GM18519 (cell line): ENCODE data around the gene E4F1.
"Not testable (repeated sequence)": the region's sequence is repeated elsewhere in the genome, so short reads cannot be mapped to it uniquely, and the experiment has no call there.

Source experiments
- ATAC-seq: cut with Tn5 transposase; IDR thresholded peaks from one replicate; pipeline ENCODE4 v1.9.1; 2021; ENCODE audit warnings: mild to moderate bottlenecking, moderate library complexity; ENCODE audit not compliant: unreplicated experiment, low FRiP score

E4F1 gene

GRCh38 chr16:2242598-2242997 is 19.2 kb downstream of the E4F1 start:
- ATAC-seq = no peak

DNA sequence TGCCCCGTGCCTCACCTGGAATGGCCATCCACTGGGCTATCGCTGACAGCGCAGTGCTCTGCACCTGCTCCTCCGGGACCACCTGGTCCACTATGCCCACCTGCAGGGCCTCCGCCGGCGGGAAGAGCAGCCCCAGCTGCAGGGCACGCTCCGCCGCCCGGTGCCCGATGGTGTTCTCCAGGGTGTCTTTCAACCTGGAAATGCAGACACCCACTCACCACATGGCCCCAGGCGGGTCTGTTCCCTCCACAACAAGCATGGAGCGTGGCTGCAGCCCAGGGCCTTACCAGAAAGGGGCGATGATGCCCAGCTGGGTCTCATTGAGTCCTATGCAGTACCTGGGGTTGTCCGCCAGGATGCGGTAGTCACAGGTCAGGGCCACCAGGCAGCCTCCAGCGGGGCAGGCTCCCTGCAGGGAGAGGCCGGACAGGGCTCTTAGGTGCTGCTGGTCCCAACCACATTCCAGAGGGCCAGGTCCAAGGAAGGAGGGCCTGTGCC is 19.7 kb downstream of the E4F1 start:
- no peak for ATAC-seq

GRCh38 chr16:2243781-2244180 is 20.4 kb downstream of the E4F1 start:
- ATAC-seq = no peak

- ATAC-seq = no peak
These were observed 20.9 kb downstream of the E4F1 start for GRCh38 chr16:2244301-2244700.

- no peak for ATAC-seq
These were observed 21.8 kb downstream of the E4F1 start for GRCh38 chr16:2244926-2245795.

DNA sequence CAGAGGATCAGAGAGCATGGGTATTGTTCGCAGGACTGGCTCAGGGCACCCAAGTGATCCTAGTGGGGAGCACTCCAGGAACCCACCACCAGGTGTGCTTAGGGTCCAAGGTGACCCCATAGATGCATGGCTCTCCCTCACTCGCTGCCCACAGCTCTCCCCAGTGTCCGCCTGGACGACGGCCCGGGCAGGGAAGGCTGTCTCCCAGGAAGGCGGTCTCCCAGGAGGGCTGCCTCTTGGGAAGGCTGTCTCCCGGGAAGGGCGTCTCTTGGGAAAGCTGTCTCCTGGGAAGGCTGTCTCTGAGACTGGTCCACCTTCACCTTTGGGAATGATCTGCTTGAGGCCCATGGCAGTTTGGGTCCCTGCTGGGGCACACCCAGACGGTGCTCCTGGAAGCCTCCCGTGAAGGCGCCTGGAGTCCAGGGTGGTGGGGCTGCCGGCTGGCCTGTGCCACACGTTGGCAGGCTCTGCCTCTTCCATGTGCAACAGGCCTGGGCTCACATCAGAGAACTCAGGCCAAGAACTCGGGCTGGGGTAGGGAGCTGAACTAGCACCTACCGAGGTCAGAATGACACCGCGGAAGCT is 23.0 kb downstream of the E4F1 start:
- no peak for ATAC-seq

- no peak for ATAC-seq
These were observed 27.4 kb downstream of the E4F1 start for GRCh38 chr16:2250652-2251295.

GRCh38 chr16:2251296-2252111 is 28.1 kb downstream of the E4F1 start, which contains the start of gene ECI1:
Gene ECI1, minus strand, starts transcription at chr16:2251587. Its CDS starts 21 bp downstream, at chr16:2251566.
- peak; percentile 68 for ATAC-seq

GRCh38 chr16:2252806-2253148 is 29.4 kb downstream of the E4F1 start:
- no peak for ATAC-seq

DNA sequence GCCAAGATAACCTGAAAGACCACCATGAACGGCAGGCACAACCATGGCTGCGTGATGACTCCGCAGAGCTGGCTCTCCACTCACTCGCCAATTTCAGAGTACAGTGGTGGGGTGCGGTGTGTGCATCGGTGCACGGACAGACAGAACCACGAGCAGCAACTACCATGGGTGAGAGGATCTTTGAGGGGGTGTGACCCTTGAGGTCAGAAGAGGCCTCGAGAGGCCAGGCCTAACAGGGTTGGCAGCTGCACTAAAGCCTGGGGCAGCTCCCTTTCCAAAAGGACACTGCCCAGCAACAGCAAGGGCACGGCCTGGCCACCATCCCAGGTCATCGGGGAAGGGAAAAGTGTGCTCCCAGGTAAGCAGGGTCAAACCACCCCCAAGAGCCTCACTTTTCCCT is 29.9 kb downstream of the E4F1 start:
- ATAC-seq = no peak

DNA sequence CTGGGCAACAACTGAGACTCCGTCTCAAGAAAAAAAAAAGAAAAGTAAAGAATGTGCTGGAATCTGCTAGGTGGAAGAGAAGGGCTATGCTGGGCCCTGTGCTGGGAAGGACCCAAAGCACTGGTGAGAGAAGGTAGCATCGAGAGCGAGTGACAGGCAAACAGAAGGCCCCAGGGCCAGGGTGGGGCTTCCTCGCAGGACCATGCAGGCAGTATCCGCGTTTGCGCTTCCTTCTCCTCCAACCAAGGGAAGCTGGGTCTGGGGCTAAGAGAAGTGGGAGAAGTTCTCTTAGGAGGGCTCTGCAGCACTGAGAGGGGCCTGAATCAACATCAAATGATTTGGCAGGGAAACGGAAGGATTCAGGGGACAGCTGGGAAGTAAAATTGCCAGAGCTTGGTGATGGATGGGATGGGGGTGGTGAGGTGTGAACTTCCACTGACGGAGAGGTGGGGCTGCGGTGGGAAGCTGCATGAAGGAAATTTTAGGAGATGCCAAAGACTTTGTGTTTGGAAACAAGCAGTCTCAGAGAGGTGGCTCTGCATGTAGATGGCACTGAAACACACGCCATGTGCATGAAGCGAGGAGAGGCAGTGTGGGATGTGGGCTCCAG is 33.2 kb downstream of the E4F1 start:
- no peak for ATAC-seq

DNA sequence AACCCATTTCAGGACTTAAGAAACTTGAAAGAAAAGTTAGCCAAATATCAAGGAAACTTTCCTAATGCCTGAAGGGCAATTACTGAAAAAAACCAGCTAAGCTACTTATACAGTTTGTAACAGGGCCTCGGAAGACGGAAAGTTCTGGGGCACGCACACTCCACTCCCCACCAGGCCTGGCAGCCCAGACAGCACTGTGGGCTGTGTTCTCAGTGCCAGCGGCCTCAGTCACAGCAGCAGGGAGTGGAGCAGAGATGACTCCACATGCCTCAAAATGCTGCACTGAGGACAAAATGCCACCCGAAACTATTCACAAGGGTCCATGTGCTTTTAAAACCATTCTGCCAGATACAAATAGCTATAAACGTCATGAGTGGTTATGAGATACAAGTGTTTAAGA is 34.3 kb downstream of the E4F1 start:
- ATAC-seq = no peak

GRCh38 chr16:2258530-2258929 is 35.1 kb downstream of the E4F1 start:
- ATAC-seq = not testable (repeated sequence)

GRCh38 chr16:2260250-2260649 is 36.9 kb downstream of the E4F1 start:
- no peak for ATAC-seq

GRCh38 chr16:2263026-2263425 is 39.6 kb downstream of the E4F1 start:
- ATAC-seq = not testable (repeated sequence)

DNA sequence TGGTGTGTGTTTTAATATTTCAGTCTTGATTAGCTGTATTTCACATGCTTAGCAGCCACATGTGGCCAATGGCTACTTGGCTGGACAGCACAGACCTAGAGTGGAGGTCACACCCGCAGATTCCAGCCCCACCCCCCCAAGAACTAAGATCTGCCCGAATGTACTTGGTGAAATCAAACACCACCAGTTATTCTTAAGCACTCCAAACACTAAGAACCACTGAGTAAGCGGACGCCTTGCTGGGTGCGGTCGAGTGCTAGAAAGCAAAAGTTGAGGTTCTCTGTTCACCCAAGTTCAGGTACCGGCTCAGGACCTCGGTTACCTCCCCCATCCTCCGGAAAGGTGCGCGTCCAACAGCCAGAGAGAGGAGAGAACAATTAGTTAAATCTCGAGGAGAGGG is 43.5 kb downstream of the E4F1 start:
- not testable (repeated sequence) for ATAC-seq

DNA sequence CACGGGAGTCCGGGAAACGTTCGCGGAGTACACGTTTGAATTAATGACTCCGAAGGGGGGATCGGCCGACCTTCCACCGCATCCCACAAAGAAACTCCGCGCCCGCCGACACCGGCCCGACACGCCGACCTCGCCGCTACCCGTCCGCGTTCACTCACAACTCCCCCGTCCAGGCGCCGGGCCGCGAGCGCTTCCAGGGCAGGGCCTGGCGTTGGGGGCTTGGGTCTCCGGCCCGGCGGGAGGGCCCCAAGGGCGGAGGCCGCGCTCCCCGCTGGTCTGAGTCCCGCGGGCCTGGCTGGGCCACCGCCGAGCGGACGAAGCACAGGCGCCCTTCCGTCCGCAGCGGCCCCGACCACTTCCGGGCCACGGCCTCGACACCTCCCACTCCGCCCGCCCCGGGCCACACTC is 44.1 kb downstream of the E4F1 start:
- peak; percentile 33 for ATAC-seq

GRCh38 chr16:2267913-2268666 is 44.7 kb downstream of the E4F1 start, which contains the start of gene RNPS1:
Gene RNPS1, minus strand, starts transcription at chr16:2268126. Its CDS starts 3,483 bp downstream, at chr16:2264643.
- peak; percentile 50 for ATAC-seq

GRCh38 chr16:2270070-2270462 is 46.7 kb downstream of the E4F1 start:
- no peak for ATAC-seq
